ENCODE results near the gene KLK7.
A peak's percentile ranks its signal among the peaks of the same experiment; 100 is the strongest.

KLK7 gene

GRCh38 chr19:50928831-50929230, 54.9 kb downstream of the KLK7 start:
- DNase-seq: peak; percentile 21
